GM10847 (cell line): ENCODE results near the gene SRP68.

Source experiments
- POLR2A ChIP-seq: IDR thresholded peaks from 2 replicates; pipeline ENCODE4 v1.6.1; 2011; ENCODE audit not compliant: insufficient read length; ENCODE audit errors: extremely low read depth

Gene SRP68

GRCh38 chr17:76094046-76094445 lies 21.7 kb upstream of the SRP68 start:
- no peak for TF ChIP-seq POLR2A

- TF ChIP-seq POLR2A, result no peak
These were observed 20.5 kb upstream of the SRP68 start for GRCh38 chr17:76092526-76093413.

- TF ChIP-seq POLR2A, result no peak
These were observed 19.4 kb upstream of the SRP68 start for GRCh38 chr17:76091526-76092286.

GRCh38 chr17:76090517-76091129 lies 18.3 kb upstream of the SRP68 start:
- no peak for TF ChIP-seq POLR2A

- no peak for TF ChIP-seq POLR2A
These were observed 17.6 kb upstream of the SRP68 start for GRCh38 chr17:76089680-76090516.

- no peak for TF ChIP-seq POLR2A
These were observed 16.7 kb upstream of the SRP68 start for GRCh38 chr17:76088868-76089576.

GRCh38 chr17:76088041-76088867 lies 15.9 kb upstream of the SRP68 start:
- no peak for TF ChIP-seq POLR2A

- TF ChIP-seq POLR2A, result no peak
These were observed 15.2 kb upstream of the SRP68 start for GRCh38 chr17:76087531-76087930.

- TF ChIP-seq POLR2A, result no peak
These were observed 14.1 kb upstream of the SRP68 start for GRCh38 chr17:76086384-76086783.

GRCh38 chr17:76085731-76086366 lies 13.5 kb upstream of the SRP68 start:
- TF ChIP-seq POLR2A, result no peak

- no peak for TF ChIP-seq POLR2A
These were observed 12.9 kb upstream of the SRP68 start for GRCh38 chr17:76085066-76085730.

- TF ChIP-seq POLR2A, result no peak
These were observed 11.3 kb upstream of the SRP68 start for GRCh38 chr17:76083536-76084182.
